NCI-H526 treated with DMSO at 0.1 percent for 48 hours (cell line): ENCODE results near the gene SULT4A1.

Experiments
- DNase-seq: peaks from one replicate; lab custom pipeline; 2025; lab: John Stamatoyannopoulos, UW

The SULT4A1 gene

GRCh38 chr22:43860126-43860525, 2.2 kb downstream of the SULT4A1 start:
- no peak for DNase-seq

- DNase-seq, result no peak
These were observed 2.7 kb downstream of the SULT4A1 start for GRCh38 chr22:43859621-43860020.

- DNase-seq, result no peak
These were observed 3.1 kb downstream of the SULT4A1 start for GRCh38 chr22:43859176-43859575.

GRCh38 chr22:43858156-43858895, 4.0 kb downstream of the SULT4A1 start:
- no peak for DNase-seq

- no peak for DNase-seq
These were observed 4.9 kb downstream of the SULT4A1 start for GRCh38 chr22:43857367-43857766.

- no peak for DNase-seq
These were observed 6.9 kb downstream of the SULT4A1 start for GRCh38 chr22:43855431-43855830.

GRCh38 chr22:43854786-43855271, 7.5 kb downstream of the SULT4A1 start:
- DNase-seq, result no peak

GRCh38 chr22:43854121-43854785, 8.1 kb downstream of the SULT4A1 start:
- no peak for DNase-seq

GRCh38 chr22:43853328-43853931, 8.9 kb downstream of the SULT4A1 start:
- no peak for DNase-seq

- DNase-seq, result no peak
These were observed 9.6 kb downstream of the SULT4A1 start for GRCh38 chr22:43852573-43853327.

- DNase-seq, result no peak
These were observed 10.4 kb downstream of the SULT4A1 start for GRCh38 chr22:43851979-43852307.

- no peak for DNase-seq
These were observed 11.0 kb downstream of the SULT4A1 start for GRCh38 chr22:43851058-43851978.

- no peak for DNase-seq
These were observed 11.8 kb downstream of the SULT4A1 start for GRCh38 chr22:43850529-43850928.

- no peak for DNase-seq
These were observed 12.6 kb downstream of the SULT4A1 start for GRCh38 chr22:43849731-43850130.

GRCh38 chr22:43848366-43849171, 13.7 kb downstream of the SULT4A1 start:
- DNase-seq, result no peak

GRCh38 chr22:43847376-43848289, 14.7 kb downstream of the SULT4A1 start:
- DNase-seq, result no peak

GRCh38 chr22:43846966-43847365, 15.3 kb downstream of the SULT4A1 start:
- no peak for DNase-seq

- no peak for DNase-seq
These were observed 16.3 kb downstream of the SULT4A1 start for GRCh38 chr22:43845981-43846380.
